SK-N-SH treated with all-trans-retinoic acid at 6 μM for 48 hours (cell line): ENCODE measurements around the gene UNC13C.
"Not testable (repeated sequence)": the region's sequence is repeated elsewhere in the genome, so short reads cannot be mapped to it uniquely, and the experiment has no call there.

ENCODE experiments used
- ARNTL ChIP-seq: fragments of 450-650 bp; formaldehyde crosslinking; IDR thresholded peaks from 2 replicates; pipeline ENCODE4 v1.5.0; 2020; ENCODE audit warnings: low read depth, mild to moderate bottlenecking, moderate library complexity, borderline replicate concordance
- BACH2 ChIP-seq: fragments of 250-450 bp; sonication (Bioruptor Pico); IDR thresholded peaks from 2 replicates; pipeline ENCODE4 v1.9.0; 2021; ENCODE audit warnings: mild to moderate bottlenecking, borderline replicate concordance
- ESRRG ChIP-seq: fragments of 250-450 bp; sonication (Bioruptor Pico); IDR thresholded peaks from 2 replicates; pipeline ENCODE4 v1.6.1; 2021; ENCODE audit warnings: mild to moderate bottlenecking
- SNAI2 ChIP-seq: fragments of 250-450 bp; sonication (Bioruptor Pico); IDR thresholded peaks from 2 replicates; pipeline ENCODE4 v1.5.0; 2020; ENCODE audit warnings: mild to moderate bottlenecking, moderate library complexity
- TCF4 ChIP-seq: fragments of 250-450 bp; sonication (Bioruptor Pico); IDR thresholded peaks from 2 replicates; pipeline ENCODE4 v1.8.0; 2021; ENCODE audit warnings: mild to moderate bottlenecking, moderate library complexity, borderline replicate concordance
- TOX ChIP-seq: fragments of 250-450 bp; sonication (Bioruptor Pico); IDR thresholded peaks from 2 replicates; pipeline ENCODE4 v1.8.0; 2021; ENCODE audit warnings: mild to moderate bottlenecking, moderate library complexity, borderline replicate concordance
- ZNF565 ChIP-seq: fragments of 450-650 bp; formaldehyde crosslinking; conservative IDR thresholded peaks from 2 replicates; pipeline ENCODE4 v1.5.0; 2020; ENCODE audit warnings: low read depth, mild to moderate bottlenecking, moderate library complexity
- ZNF70 ChIP-seq: fragments of 450-650 bp; formaldehyde crosslinking; IDR thresholded peaks from 2 replicates; pipeline ENCODE4 v1.5.0; 2020; ENCODE audit warnings: mild to moderate bottlenecking, moderate library complexity
- ZNF8 ChIP-seq: fragments of 450-650 bp; formaldehyde crosslinking; IDR thresholded peaks from 2 replicates; pipeline ENCODE4 v1.5.0; 2020; ENCODE audit warnings: mild to moderate bottlenecking, moderate library complexity
- TF ChIP-seq, protein P1 (sequence below): fragments of 250-450 bp; sonication (Bioruptor Pico); IDR thresholded peaks from 2 replicates; pipeline ENCODE4 v1.8.0; 2020; ENCODE audit warnings: mild to moderate bottlenecking, moderate library complexity, borderline replicate concordance
- TF ChIP-seq, protein P2 (sequence below): fragments of 250-450 bp; sonication (Bioruptor Pico); IDR thresholded peaks from 2 replicates; pipeline ENCODE4 v1.5.1; 2020; ENCODE audit warnings: low read depth, mild to moderate bottlenecking, moderate library complexity
- TF ChIP-seq, protein P3 (sequence below): fragments of 250-450 bp; sonication (Bioruptor Pico); IDR thresholded peaks from 2 replicates; pipeline ENCODE4 v1.5.0; 2020; ENCODE audit warnings: mild to moderate bottlenecking, moderate library complexity

DNA sequence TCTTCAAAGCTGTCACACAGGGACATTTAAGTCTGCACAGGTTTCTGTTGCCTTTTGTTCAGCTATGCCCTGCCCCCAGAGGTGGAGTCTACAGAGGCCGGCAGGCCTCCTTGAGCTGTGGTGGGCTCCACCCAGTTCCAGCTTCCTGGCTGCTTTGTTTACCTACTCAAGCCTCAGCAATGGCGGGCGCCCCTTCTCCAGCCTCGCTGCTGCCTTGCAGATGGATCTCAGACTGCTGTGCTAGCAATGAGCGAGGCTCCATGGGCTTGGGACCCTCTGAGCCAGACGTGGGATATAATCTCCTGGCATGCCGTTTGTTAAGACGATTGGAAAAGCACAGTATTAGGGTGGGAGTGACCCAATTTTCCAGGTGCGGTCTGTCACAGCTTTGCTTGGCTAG is 472.0 kb downstream of the UNC13C start:
- TF ChIP-seq, protein P1, sequence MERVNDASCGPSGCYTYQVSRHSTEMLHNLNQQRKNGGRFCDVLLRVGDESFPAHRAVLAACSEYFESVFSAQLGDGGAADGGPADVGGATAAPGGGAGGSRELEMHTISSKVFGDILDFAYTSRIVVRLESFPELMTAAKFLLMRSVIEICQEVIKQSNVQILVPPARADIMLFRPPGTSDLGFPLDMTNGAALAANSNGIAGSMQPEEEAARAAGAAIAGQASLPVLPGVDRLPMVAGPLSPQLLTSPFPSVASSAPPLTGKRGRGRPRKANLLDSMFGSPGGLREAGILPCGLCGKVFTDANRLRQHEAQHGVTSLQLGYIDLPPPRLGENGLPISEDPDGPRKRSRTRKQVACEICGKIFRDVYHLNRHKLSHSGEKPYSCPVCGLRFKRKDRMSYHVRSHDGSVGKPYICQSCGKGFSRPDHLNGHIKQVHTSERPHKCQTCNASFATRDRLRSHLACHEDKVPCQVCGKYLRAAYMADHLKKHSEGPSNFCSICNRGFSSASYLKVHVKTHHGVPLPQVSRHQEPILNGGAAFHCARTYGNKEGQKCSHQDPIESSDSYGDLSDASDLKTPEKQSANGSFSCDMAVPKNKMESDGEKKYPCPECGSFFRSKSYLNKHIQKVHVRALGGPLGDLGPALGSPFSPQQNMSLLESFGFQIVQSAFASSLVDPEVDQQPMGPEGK (CRISPR knock-in tag), result not testable (repeated sequence)
- not testable (repeated sequence) for TF ChIP-seq SNAI2 (CRISPR knock-in tag); ZNF8 (CRISPR knock-in tag); ZNF565 (CRISPR knock-in tag); ESRRG (CRISPR knock-in tag); TCF4; TOX (CRISPR knock-in tag); ZNF70 (CRISPR knock-in tag); ARNTL (CRISPR knock-in tag); BACH2 (CRISPR knock-in tag)
- TF ChIP-seq, protein P2, sequence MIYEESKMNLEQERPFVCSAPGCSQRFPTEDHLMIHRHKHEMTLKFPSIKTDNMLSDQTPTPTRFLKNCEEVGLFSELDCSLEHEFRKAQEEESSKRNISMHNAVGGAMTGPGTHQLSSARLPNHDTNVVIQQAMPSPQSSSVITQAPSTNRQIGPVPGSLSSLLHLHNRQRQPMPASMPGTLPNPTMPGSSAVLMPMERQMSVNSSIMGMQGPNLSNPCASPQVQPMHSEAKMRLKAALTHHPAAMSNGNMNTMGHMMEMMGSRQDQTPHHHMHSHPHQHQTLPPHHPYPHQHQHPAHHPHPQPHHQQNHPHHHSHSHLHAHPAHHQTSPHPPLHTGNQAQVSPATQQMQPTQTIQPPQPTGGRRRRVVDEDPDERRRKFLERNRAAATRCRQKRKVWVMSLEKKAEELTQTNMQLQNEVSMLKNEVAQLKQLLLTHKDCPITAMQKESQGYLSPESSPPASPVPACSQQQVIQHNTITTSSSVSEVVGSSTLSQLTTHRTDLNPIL (CRISPR knock-in tag), result not testable (repeated sequence)
- TF ChIP-seq, protein P3, sequence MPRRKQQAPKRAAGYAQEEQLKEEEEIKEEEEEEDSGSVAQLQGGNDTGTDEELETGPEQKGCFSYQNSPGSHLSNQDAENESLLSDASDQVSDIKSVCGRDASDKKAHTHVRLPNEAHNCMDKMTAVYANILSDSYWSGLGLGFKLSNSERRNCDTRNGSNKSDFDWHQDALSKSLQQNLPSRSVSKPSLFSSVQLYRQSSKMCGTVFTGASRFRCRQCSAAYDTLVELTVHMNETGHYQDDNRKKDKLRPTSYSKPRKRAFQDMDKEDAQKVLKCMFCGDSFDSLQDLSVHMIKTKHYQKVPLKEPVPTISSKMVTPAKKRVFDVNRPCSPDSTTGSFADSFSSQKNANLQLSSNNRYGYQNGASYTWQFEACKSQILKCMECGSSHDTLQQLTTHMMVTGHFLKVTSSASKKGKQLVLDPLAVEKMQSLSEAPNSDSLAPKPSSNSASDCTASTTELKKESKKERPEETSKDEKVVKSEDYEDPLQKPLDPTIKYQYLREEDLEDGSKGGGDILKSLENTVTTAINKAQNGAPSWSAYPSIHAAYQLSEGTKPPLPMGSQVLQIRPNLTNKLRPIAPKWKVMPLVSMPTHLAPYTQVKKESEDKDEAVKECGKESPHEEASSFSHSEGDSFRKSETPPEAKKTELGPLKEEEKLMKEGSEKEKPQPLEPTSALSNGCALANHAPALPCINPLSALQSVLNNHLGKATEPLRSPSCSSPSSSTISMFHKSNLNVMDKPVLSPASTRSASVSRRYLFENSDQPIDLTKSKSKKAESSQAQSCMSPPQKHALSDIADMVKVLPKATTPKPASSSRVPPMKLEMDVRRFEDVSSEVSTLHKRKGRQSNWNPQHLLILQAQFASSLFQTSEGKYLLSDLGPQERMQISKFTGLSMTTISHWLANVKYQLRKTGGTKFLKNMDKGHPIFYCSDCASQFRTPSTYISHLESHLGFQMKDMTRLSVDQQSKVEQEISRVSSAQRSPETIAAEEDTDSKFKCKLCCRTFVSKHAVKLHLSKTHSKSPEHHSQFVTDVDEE (CRISPR knock-in tag), result not testable (repeated sequence)
